ENCODE data around the gene CMC2. TPM values are rescaled to one million over a fixed set of nuclear protein-coding genes. Genes with fewer than 3 reads are reported as not detected.

The CMC2 gene
- polyA plus RNA-seq, 10 donors: 30.5 to 46.8 (median 39.5) TPM

GRCh38 chr16:80938004-80938878 is 68.4 kb downstream of the CMC2 start:
- DNase-seq: peak; percentile 92 to 98 (median 96)

GRCh38 chr16:80936410-80936809 is 70.3 kb downstream of the CMC2 start:
- peak in 1 of 3 donors; percentile 34 for DNase-seq

- no peak for DNase-seq
These were observed 71.0 kb downstream of the CMC2 start for GRCh38 chr16:80935691-80936090.

GRCh38 chr16:80932708-80933095 is 74.0 kb downstream of the CMC2 start:
- peak in 2 of 3 donors; percentile 61 to 72 for DNase-seq

GRCh38 chr16:80931801-80932707 is 74.6 kb downstream of the CMC2 start:
- DNase-seq: peak; percentile 60 to 93 (median 84)

- DNase-seq: peak in 2 of 3 donors; percentile 15 to 29
These were observed 82.2 kb downstream of the CMC2 start for GRCh38 chr16:80924372-80924978.

GRCh38 chr16:80923356-80923755 is 83.3 kb downstream of the CMC2 start:
- DNase-seq: no peak

Other genes with a start within 250 kb of the CMC2 start
- gene CDYL2, start 202.3 kb downstream of the CMC2 start, polyA plus RNA-seq (ENCODE audit: insufficient read length in 10 of 10): 1 to 10 TPM; 2.0 to 3.7 (median 2.8) TPM
- gene CENPN, start 329 bp upstream of the CMC2 start, polyA plus RNA-seq (ENCODE audit: insufficient read length in 10 of 10): 10 to 100 TPM; 12.4 to 29.1 (median 16.4) TPM
- gene ATMIN, start 29.0 kb upstream of the CMC2 start, polyA plus RNA-seq (ENCODE audit: insufficient read length in 10 of 10): 10 to 100 TPM; 26.7 to 38.0 (median 31.4) TPM
- gene C16orf46, start 70.4 kb upstream of the CMC2 start, polyA plus RNA-seq (ENCODE audit: insufficient read length in 10 of 10): under 1 TPM in 9 of 10 donors, not detected in 1; 0.27 to 0.80 (median 0.65) TPM
- gene GCSH, start 89.5 kb upstream of the CMC2 start, polyA plus RNA-seq (ENCODE audit: insufficient read length in 10 of 10): 10 to 100 TPM; 54.0 to 70.3 (median 63.9) TPM
- gene BCO1, start 231.8 kb upstream of the CMC2 start, polyA plus RNA-seq (ENCODE audit: insufficient read length in 10 of 10): under 1 TPM in 4 of 10 donors, not detected in 6; 0.05 to 0.19 (median 0.07) TPM

Data from muscle of back (tissue), 11 donors.